T-cell (primary cell): ENCODE data around the gene TRMT2B. TPM values are rescaled to one million over a fixed set of nuclear protein-coding genes. Genes with fewer than 3 reads are reported as not detected.

ENCODE experiments used
- ATAC-seq, 4 experiments: fragments of 200-7000 bp in 3 of 4; fragments of 150-1000 bp in 1 of 4; cut with Tn5 transposase; replicated peaks in 1 of 4; 1 replicate in 3 of 4; 2 replicates in 1 of 4; pipeline ENCODE4 v1.10.0; 2021; ENCODE audit warnings: moderate library complexity in 3 of 4, mild to moderate bottlenecking in 2 of 4, moderate number of reproducible peaks in 1 of 4
- CTCF ChIA-PET, 2 donors: fragments of 300-600 bp; sonication (Branson Sonifier 250); formaldehyde crosslinking; loops; one replicate each; lab custom pipeline; 2022; ENCODE audit warnings: antibody characterized with exemption in 2 of 2; lab: Charles Lee
- POLR2A ChIA-PET, 2 donors: fragments of 300-600 bp; sonication (Branson Sonifier 250); formaldehyde crosslinking; loops; one replicate each; lab custom pipeline; 2022; ENCODE audit warnings: antibody characterized with exemption in 2 of 2; lab: Charles Lee
- DNase-seq, 35 experiments: peaks; one replicate each; pipeline versions ENCODE4 v3.0.0 to v3.0.0-alpha.2; 2013 to 2023
- H3K27ac ChIP-seq: one replicate; pipeline ENCODE4 v1.5.1; 2013; ENCODE audit warnings: low read length
- H3K27me3 ChIP-seq, 2 experiments: replicated peaks in 1 of 2; 1 replicate in 1 of 2; 2 replicates in 1 of 2; pipeline versions ENCODE4 v1.6.1 to v1.7.0; 2013; ENCODE audit warnings: low read length in 1 of 2, mixed read lengths in 1 of 2; ENCODE audit not compliant: control insufficient read depth in 2 of 2, insufficient read depth in 2 of 2; ENCODE audit errors: extremely low read depth in 1 of 2
- H3K36me3 ChIP-seq, 2 donors: 1 replicate in 1 of 2; 2 replicates in 1 of 2; pipeline versions ENCODE4 v1.6.1 to v1.7.0; 2013; ENCODE audit warnings: low read length in 1 of 2; ENCODE audit not compliant: control insufficient read depth in 2 of 2, insufficient read depth in 1 of 2; ENCODE audit errors: extremely low read depth in 1 of 2
- H3K4me1 ChIP-seq, 2 experiments: 1 replicate in 1 of 2; 2 replicates in 1 of 2; pipeline versions ENCODE4 v1.6.1 to v1.7.0; 2013; ENCODE audit warnings: low read length in 2 of 2, mixed read lengths in 1 of 2; ENCODE audit not compliant: insufficient read depth in 2 of 2, control insufficient read depth in 1 of 2; ENCODE audit errors: extremely low read depth in 1 of 2
- H3K4me3 ChIP-seq, 2 donors: 1 replicate in 1 of 2; 2 replicates in 1 of 2; pipeline versions ENCODE4 v1.5.1 to v1.7.0; 2013; ENCODE audit warnings: mild to moderate bottlenecking in 2 of 2, low read length in 1 of 2, moderate library complexity in 1 of 2; ENCODE audit not compliant: control insufficient read depth in 1 of 2; ENCODE audit errors: extremely low read depth in 1 of 2
- H3K9me3 ChIP-seq: 2 replicates; pipeline ENCODE4 v1.7.0; 2013
- H3K27ac Mint-ChIP-seq, 2 donors: one replicate each; pipeline ENCODE4 v1.8.0; 2020 to 2021; ENCODE audit warnings: mild to moderate bottlenecking in 2 of 2, mixed read lengths in 2 of 2
- H3K27me3 Mint-ChIP-seq, 2 donors: one replicate each; pipeline ENCODE4 v1.8.0; 2021 to 2022; ENCODE audit warnings: mixed read lengths in 2 of 2
- H3K36me3 Mint-ChIP-seq: one replicate; pipeline ENCODE4 v1.8.0; 2021; ENCODE audit warnings: mixed read lengths
- H3K4me1 Mint-ChIP-seq, 3 donors: one replicate each; pipeline ENCODE4 v1.8.0; 2020 to 2022; ENCODE audit warnings: mixed read lengths in 3 of 3, mild to moderate bottlenecking in 1 of 3
- H3K4me3 Mint-ChIP-seq, 3 donors: one replicate each; pipeline ENCODE4 v1.8.0; 2020 to 2022; ENCODE audit warnings: mild to moderate bottlenecking in 3 of 3, mixed read lengths in 3 of 3, moderate library complexity in 3 of 3
- H3K9me3 Mint-ChIP-seq, 3 donors: one replicate each; pipeline ENCODE4 v1.8.0; 2020 to 2022; ENCODE audit warnings: mixed read lengths in 3 of 3
- WGBS: methylation state at CpG from one replicate; pipeline ENCODE4 v1.1.5; 2013; ENCODE audit warnings: missing lambda C conversion rate; ENCODE audit not compliant: insufficient coverage; 5-methylcytosine and 5-hydroxymethylcytosine counted together
- total RNA-seq, 35 experiments: library from RNA in 6 of 35; stranded (reverse) in 6 of 35; fragments of 120-200 nt in 1 of 35; gene quantifications; one replicate each; pipeline versions ENCODE4 v1.2.1 to v1.2.4 and lab custom pipeline; 2013 to 2026

TRMT2B gene
- total RNA-seq, 5 donors from 2014 or later (not counting 1 experiment from before 2014, with no cell fraction given), result 34.7 to 45.8 (median 43.6) TPM

- H3K36me3 ChIP-seq, result no peaks in the 10 kb centered on the region
- H3K36me3 Mint-ChIP-seq, result peaks cover 8% of the 10 kb centered on the region
- H3K27ac Mint-ChIP-seq, result no peak overlapping the region
- CTCF ChIA-PET, result no interaction called here
- H3K27ac ChIP-seq, result no peak overlapping the region
- POLR2A ChIA-PET, result interaction anchor here in 1 of 2 donors (0.6 kb wide), 1 partner anchor 92 kb away, joined by 4 read pairs; no protein-coding TSS in a partner anchor
- H3K4me1 ChIP-seq, result no peaks in the 10 kb centered on the region
- peaks cover 0 to 4% (median 0%) of the 10 kb centered on the region in 3 donors for H3K9me3 Mint-ChIP-seq
- no peak overlapping the region for H3K4me3 Mint-ChIP-seq
- ATAC-seq (no peak), DNase-seq (no peak)
- H3K27me3 Mint-ChIP-seq, result peaks cover 0 to 4% of the 10 kb centered on the region in 2 donors
- no peaks in the 10 kb centered on the region for H3K4me1 Mint-ChIP-seq
- no CpG with 5 or more reads among the region's 3 CpGs for WGBS
- no peak overlapping the region for H3K4me3 ChIP-seq
- no peaks in the 10 kb centered on the region for H3K27me3 ChIP-seq
- no peaks in the 10 kb centered on the region for H3K9me3 ChIP-seq
Observed at GRCh38 chrX:100975212-100975611, 76.7 kb downstream of the TRMT2B start.

- H3K4me3 Mint-ChIP-seq, result no peak overlapping the region
- no CpG with 5 or more reads among the region's 19 CpGs for WGBS
- no peak overlapping the region for H3K4me3 ChIP-seq
- no peaks in the 10 kb centered on the region for H3K27me3 Mint-ChIP-seq
- H3K4me1 ChIP-seq, result no peaks in the 10 kb centered on the region
- ChIA-PET CTCF (no interaction called here), POLR2A (no interaction called here)
- ATAC-seq (no peak), DNase-seq (no peak)
- H3K9me3 ChIP-seq, result no peaks in the 10 kb centered on the region
- no peak overlapping the region for H3K27ac ChIP-seq
- H3K27ac Mint-ChIP-seq, result no peak overlapping the region
- peaks cover 4% of the 10 kb centered on the region for H3K36me3 Mint-ChIP-seq
- H3K9me3 Mint-ChIP-seq, result peaks cover 0 to 4% (median 0%) of the 10 kb centered on the region in 3 donors
- no peaks in the 10 kb centered on the region for H3K36me3 ChIP-seq
- no peaks in the 10 kb centered on the region for H3K27me3 ChIP-seq
- no peaks in the 10 kb centered on the region for H3K4me1 Mint-ChIP-seq
Observed at GRCh38 chrX:100973411-100973810, 78.5 kb downstream of the TRMT2B start.

GRCh38 chrX:100969936-100970335 is 82.0 kb downstream of the TRMT2B start:
- Mint-ChIP-seq H3K36me3 (peaks cover 4% of the 10 kb centered on the region), H3K27ac (no peak overlapping the region), H3K27me3 (peaks cover 0 to 3% of the 10 kb centered on the region in 2 donors), H3K4me3 (no peak overlapping the region), H3K9me3 (peaks cover 0 to 4% (median 0%) of the 10 kb centered on the region in 3 donors), H3K4me1 (no peaks in the 10 kb centered on the region)
- Histone ChIP-seq H3K27ac (no peak overlapping the region), H3K4me1 (no peaks in the 10 kb centered on the region), H3K4me3 (no peak overlapping the region), H3K36me3 (no peaks in the 10 kb centered on the region), H3K9me3 (no peaks in the 10 kb centered on the region), H3K27me3 (no peaks in the 10 kb centered on the region)
- DNase-seq, result no peak
- no CpG with 5 or more reads among the region's 1 CpG for WGBS
- ChIA-PET CTCF (no interaction called here), POLR2A (no interaction called here)
- no peak for ATAC-seq

GRCh38 chrX:100969408-100969807 is 82.5 kb downstream of the TRMT2B start, which contains the start of gene ARL13A:
Gene ARL13A, plus strand, starts transcription at chrX:100969708. Its CDS starts 3,982 bp downstream, at chrX:100973690.
- Histone ChIP-seq H3K36me3 (no peaks in the 10 kb centered on the region), H3K27me3 (no peaks in the 10 kb centered on the region), H3K9me3 (no peaks in the 10 kb centered on the region), H3K4me1 (no peaks in the 10 kb centered on the region), H3K4me3 (no peak within 1 kb of the TSS), H3K27ac (no peak within 1 kb of the TSS)
- H3K4me1 Mint-ChIP-seq, result no peaks in the 10 kb centered on the region
- H3K27me3 Mint-ChIP-seq, result peaks cover 0 to 3% of the 10 kb centered on the region in 2 donors
- no CpG with 5 or more reads among the region's 2 CpGs for WGBS
- DNase-seq (no peak), ATAC-seq (no peak)
- no peak within 1 kb of the TSS for H3K4me3 Mint-ChIP-seq
- peaks cover 0 to 4% (median 0%) of the 10 kb centered on the region in 3 donors for H3K9me3 Mint-ChIP-seq
- CTCF ChIA-PET, result no interaction called here
- H3K27ac Mint-ChIP-seq, result no peak within 1 kb of the TSS
- POLR2A ChIA-PET, result no interaction called here
- H3K36me3 Mint-ChIP-seq, result peaks cover 4% of the 10 kb centered on the region

GRCh38 chrX:100964362-100964761 is 87.5 kb downstream of the TRMT2B start:
- ATAC-seq (no peak), DNase-seq (no peak)
- H3K36me3 ChIP-seq, result no peaks in the 10 kb centered on the region
- Mint-ChIP-seq H3K4me1 (no peaks in the 10 kb centered on the region), H3K27ac (no peak overlapping the region), H3K4me3 (no peak overlapping the region), H3K27me3 (peaks cover 0 to 3% of the 10 kb centered on the region in 2 donors), H3K36me3 (peaks cover 4% of the 10 kb centered on the region), H3K9me3 (no peaks in the 10 kb centered on the region)
- H3K9me3 ChIP-seq, result no peaks in the 10 kb centered on the region
- no peak overlapping the region for H3K4me3 ChIP-seq
- no peaks in the 10 kb centered on the region for H3K4me1 ChIP-seq
- CTCF ChIA-PET, result no interaction called here
- POLR2A ChIA-PET, result no interaction called here
- H3K27me3 ChIP-seq, result no peaks in the 10 kb centered on the region
- no peak overlapping the region for H3K27ac ChIP-seq

GRCh38 chrX:100962811-100963210 is 89.1 kb downstream of the TRMT2B start:
- no CpG with 5 or more reads among the region's 3 CpGs for WGBS

More at GRCh38 chrX:100962811-100963210, 89.1 kb downstream of the TRMT2B start:
- Mint-ChIP-seq H3K27me3 (peaks cover 0 to 3% of the 10 kb centered on the region in 2 donors), H3K9me3 (no peaks in the 10 kb centered on the region), H3K27ac (no peak overlapping the region), H3K4me1 (no peaks in the 10 kb centered on the region), H3K36me3 (peaks cover 4% of the 10 kb centered on the region), H3K4me3 (no peak overlapping the region)
- no peak for ATAC-seq
- no peak overlapping the region for H3K27ac ChIP-seq
- H3K36me3 ChIP-seq, result no peaks in the 10 kb centered on the region
- H3K9me3 ChIP-seq, result no peaks in the 10 kb centered on the region
- H3K4me3 ChIP-seq, result no peak overlapping the region
- POLR2A ChIA-PET, result no interaction called here
- CTCF ChIA-PET, result interaction anchor here in 1 of 2 donors (0.6 kb wide), 1 partner anchor 40 kb away, joined by 3 read pairs; no protein-coding TSS in a partner anchor
- H3K4me1 ChIP-seq, result no peaks in the 10 kb centered on the region
- no peaks in the 10 kb centered on the region for H3K27me3 ChIP-seq
- no peak for DNase-seq
